ENCODE results near the gene MYD88.
A peak's percentile ranks its signal among the peaks of the same experiment; 100 is the strongest.

MYD88 gene

DNA sequence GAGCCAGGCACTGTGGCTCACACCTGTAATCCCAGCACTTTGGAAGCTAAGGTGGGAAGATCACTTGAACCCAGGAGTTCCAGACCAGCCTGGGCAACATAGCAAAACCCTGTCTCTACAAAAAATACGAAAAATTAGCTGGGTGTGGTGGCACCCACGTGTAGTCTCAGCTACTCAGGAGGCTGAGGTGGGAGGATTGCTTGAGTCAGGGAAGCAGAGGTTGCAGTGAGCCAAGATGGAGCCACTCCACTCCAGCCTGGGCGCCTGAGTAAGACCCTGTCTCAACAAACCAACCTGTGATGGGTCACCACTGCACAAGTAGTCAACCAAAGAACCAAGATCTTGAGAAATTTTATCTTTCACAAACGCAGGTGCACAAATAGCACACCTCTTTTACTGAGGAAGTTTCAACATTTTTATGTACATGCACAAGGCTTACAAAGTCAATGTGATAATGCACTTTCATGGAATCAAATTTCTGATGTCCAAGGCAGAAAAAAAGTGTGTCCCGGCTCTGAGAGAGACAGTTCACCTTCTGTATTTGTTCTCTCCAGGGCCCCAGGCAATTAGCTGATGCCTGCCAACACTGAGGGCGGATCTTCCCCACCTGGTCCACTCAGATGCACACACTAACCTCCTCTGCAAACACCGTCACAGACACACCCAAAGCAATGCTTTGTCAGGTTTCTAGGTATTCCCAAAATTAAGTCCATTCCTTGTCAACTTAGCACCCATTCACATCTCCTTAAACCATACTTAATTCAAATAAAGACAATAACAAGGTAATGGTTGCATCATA is 13.9 kb upstream of the MYD88 start:
- TF ChIP-seq CREB1 (IDR thresholded peaks at IDR 0.05; ENCODE audit: low read depth), result no peak
- no peak for TF ChIP-seq ZBTB7A (IDR thresholded peaks at IDR 0.05; ENCODE audit: low read depth)
- TF ChIP-seq NFIC (IDR thresholded peaks at IDR 0.05), result no peak
- TF ChIP-seq RAD21 (IDR thresholded peaks at IDR 0.05; ENCODE audit: low read depth), result no peak
- no peak for TF ChIP-seq CEBPB (IDR thresholded peaks at IDR 0.05)
- TF ChIP-seq, protein P1, sequence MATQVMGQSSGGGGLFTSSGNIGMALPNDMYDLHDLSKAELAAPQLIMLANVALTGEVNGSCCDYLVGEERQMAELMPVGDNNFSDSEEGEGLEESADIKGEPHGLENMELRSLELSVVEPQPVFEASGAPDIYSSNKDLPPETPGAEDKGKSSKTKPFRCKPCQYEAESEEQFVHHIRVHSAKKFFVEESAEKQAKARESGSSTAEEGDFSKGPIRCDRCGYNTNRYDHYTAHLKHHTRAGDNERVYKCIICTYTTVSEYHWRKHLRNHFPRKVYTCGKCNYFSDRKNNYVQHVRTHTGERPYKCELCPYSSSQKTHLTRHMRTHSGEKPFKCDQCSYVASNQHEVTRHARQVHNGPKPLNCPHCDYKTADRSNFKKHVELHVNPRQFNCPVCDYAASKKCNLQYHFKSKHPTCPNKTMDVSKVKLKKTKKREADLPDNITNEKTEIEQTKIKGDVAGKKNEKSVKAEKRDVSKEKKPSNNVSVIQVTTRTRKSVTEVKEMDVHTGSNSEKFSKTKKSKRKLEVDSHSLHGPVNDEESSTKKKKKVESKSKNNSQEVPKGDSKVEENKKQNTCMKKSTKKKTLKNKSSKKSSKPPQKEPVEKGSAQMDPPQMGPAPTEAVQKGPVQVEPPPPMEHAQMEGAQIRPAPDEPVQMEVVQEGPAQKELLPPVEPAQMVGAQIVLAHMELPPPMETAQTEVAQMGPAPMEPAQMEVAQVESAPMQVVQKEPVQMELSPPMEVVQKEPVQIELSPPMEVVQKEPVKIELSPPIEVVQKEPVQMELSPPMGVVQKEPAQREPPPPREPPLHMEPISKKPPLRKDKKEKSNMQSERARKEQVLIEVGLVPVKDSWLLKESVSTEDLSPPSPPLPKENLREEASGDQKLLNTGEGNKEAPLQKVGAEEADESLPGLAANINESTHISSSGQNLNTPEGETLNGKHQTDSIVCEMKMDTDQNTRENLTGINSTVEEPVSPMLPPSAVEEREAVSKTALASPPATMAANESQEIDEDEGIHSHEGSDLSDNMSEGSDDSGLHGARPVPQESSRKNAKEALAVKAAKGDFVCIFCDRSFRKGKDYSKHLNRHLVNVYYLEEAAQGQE (IDR thresholded peaks at IDR 0.05; ENCODE audit: low read depth), result no peak
- TF ChIP-seq EGR1 (IDR thresholded peaks at IDR 0.05), result no peak
- no peak for TF ChIP-seq YY1 (IDR thresholded peaks at IDR 0.05; ENCODE audit: low read depth)

GRCh38 chr3:38125305-38126120 is 12.9 kb upstream of the MYD88 start:
- TF ChIP-seq YY1 (IDR thresholded peaks at IDR 0.05; ENCODE audit: low read depth) (no peak), CREB1 (IDR thresholded peaks at IDR 0.05; ENCODE audit: low read depth) (no peak), TEAD4 (IDR thresholded peaks at IDR 0.05) (no peak), TCF12 (IDR thresholded peaks at IDR 0.05; ENCODE audit: low read depth) (no peak), FOXM1 (IDR thresholded peaks at IDR 0.05; ENCODE audit: borderline replicate concordance, low read depth) (no peak), CEBPB (IDR thresholded peaks at IDR 0.05) (no peak), EP300 (IDR thresholded peaks at IDR 0.05; ENCODE audit: borderline replicate concordance) (no peak), TAF1 (IDR thresholded peaks at IDR 0.05; ENCODE audit: low read depth) (no peak), EGR1 (IDR thresholded peaks at IDR 0.05) (no peak), ZBTB7A (IDR thresholded peaks at IDR 0.05; ENCODE audit: low read depth) (no peak)
- TF ChIP-seq, protein P2, sequence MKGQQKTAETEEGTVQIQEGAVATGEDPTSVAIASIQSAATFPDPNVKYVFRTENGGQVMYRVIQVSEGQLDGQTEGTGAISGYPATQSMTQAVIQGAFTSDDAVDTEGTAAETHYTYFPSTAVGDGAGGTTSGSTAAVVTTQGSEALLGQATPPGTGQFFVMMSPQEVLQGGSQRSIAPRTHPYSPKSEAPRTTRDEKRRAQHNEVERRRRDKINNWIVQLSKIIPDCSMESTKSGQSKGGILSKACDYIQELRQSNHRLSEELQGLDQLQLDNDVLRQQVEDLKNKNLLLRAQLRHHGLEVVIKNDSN (IDR thresholded peaks at IDR 0.05), result no peak

GRCh38 chr3:38126121-38126892 is 12.2 kb upstream of the MYD88 start:
- TF ChIP-seq, protein P1 (IDR thresholded peaks at IDR 0.05; ENCODE audit: low read depth), result peak; percentile 76
- TF ChIP-seq TAF1 (IDR thresholded peaks at IDR 0.05; ENCODE audit: low read depth), result no peak

DNA sequence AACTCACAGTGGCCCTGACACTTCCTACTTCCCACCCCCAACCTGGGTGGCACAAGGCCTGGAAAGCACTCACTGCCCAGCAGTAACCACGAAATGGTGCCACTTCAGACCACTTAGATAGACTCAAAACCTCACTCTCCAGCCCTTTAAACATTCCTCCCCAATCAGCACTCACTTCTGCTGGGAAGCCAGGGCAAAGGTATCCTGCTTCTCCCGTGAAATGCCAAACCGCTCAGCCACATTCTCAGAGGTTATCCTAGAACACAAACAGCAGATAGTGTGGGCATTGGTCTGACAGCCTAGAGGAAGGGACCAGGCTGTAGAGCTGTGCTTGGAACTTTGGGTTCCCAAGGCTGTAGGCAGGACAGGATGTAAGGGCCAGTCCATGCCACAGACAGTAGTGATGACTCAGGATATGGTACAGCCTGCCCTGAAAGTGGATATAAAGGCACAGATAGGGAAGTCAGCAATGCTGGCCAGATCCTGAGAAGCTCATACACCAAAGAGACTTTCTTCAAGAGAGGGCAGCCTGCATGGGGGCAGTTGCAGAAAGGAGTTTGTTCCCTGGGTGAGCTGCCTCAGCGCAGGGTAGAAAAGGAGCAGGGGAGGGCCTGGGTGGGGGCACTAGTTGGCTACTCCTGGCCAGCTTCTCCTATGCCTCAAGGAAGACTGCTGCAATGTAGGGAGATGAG is 10.7 kb upstream of the MYD88 start:
- TF ChIP-seq MAX (IDR thresholded peaks at IDR 0.05), result no peak
- TF ChIP-seq NFIC (IDR thresholded peaks at IDR 0.05), result no peak
- no peak for TF ChIP-seq ZBTB7A (IDR thresholded peaks at IDR 0.05; ENCODE audit: low read depth)

- TF ChIP-seq MAX (IDR thresholded peaks at IDR 0.05) (no peak), EGR1 (IDR thresholded peaks at IDR 0.05) (no peak), ZBTB7A (IDR thresholded peaks at IDR 0.05; ENCODE audit: low read depth) (no peak), NFIC (IDR thresholded peaks at IDR 0.05) (no peak), EP300 (IDR thresholded peaks at IDR 0.05; ENCODE audit: borderline replicate concordance) (no peak), RAD21 (IDR thresholded peaks at IDR 0.05; ENCODE audit: low read depth) (no peak), TEAD4 (IDR thresholded peaks at IDR 0.05) (no peak), CEBPB (IDR thresholded peaks at IDR 0.05) (no peak), TAF1 (IDR thresholded peaks at IDR 0.05; ENCODE audit: low read depth) (no peak), FOXM1 (IDR thresholded peaks at IDR 0.05; ENCODE audit: borderline replicate concordance, low read depth) (no peak), YY1 (IDR thresholded peaks at IDR 0.05; ENCODE audit: low read depth) (no peak), CREB1 (IDR thresholded peaks at IDR 0.05; ENCODE audit: low read depth) (no peak)
- TF ChIP-seq, protein P1 (IDR thresholded peaks at IDR 0.05; ENCODE audit: low read depth), result no peak
- TF ChIP-seq, protein P2 (IDR thresholded peaks at IDR 0.05), result no peak
Observed at GRCh38 chr3:38128303-38128655, 10.2 kb upstream of the MYD88 start.
